SK-N-SH (cell line): ENCODE data around the gene DKC1. TPM values are rescaled to one million over a fixed set of nuclear protein-coding genes. Genes with fewer than 3 reads are reported as not detected.

Experiments
- CTCF ChIA-PET: fragments of 300-600, 350-600 bp; formaldehyde crosslinking; extraction: SDS; loops from one replicate; lab custom pipeline; 2021; lab: Yijun Ruan, JAX
- POLR2A ChIA-PET: fragments of 350-600 bp; sonication (Branson Sonifier 250); formaldehyde crosslinking; extraction: SDS; loops from one replicate; lab custom pipeline; 2020; ENCODE audit warnings: antibody characterized with exemption, inconsistent platforms; lab: Yijun Ruan, JAX
- DNase-seq: peaks from one replicate; pipeline ENCODE4 v3.0.0; 2012
- H2AFZ ChIP-seq: fragments of 200-600 bp; sonication (generic); 2 replicates; pipeline ENCODE4 v1.8.1; 2016; ENCODE audit warnings: antibody characterized with exemption, mild to moderate bottlenecking, low read depth
- H3F3A ChIP-seq: fragments of 200-600 bp; sonication (generic); replicated peaks from 2 replicates; pipeline ENCODE3; 2016; ENCODE audit warnings: antibody characterized with exemption, mild to moderate bottlenecking; ENCODE audit not compliant: insufficient read depth
- H3K27ac ChIP-seq, 2 experiments: fragments of 200-500 bp in 1 of 2; fragments of 200-600 bp in 1 of 2; sonication (Bioruptor generic) in 1 of 2; sonication (generic), shearing (Covaris generic) in 1 of 2; 2 replicates each; pipeline versions ENCODE4 v1.5.1 to v1.6.1; 2014 to 2016; ENCODE audit warnings: low read depth in 2 of 2, inconsistent platforms in 1 of 2, low read length in 1 of 2, mild to moderate bottlenecking in 1 of 2, mixed read lengths in 1 of 2
- H3K27me3 ChIP-seq: fragments of 200-600 bp; sonication (generic), shearing (Covaris generic); 2 replicates; pipeline ENCODE4 v1.6.1; 2016; ENCODE audit warnings: mixed run types; ENCODE audit not compliant: insufficient read depth
- H3K36me3 ChIP-seq, 2 experiments: fragments of 200-500 bp in 1 of 2; fragments of 200-600 bp in 1 of 2; sonication (Bioruptor generic) in 1 of 2; sonication (generic) in 1 of 2; replicated peaks in 1 of 2; 2 replicates each; pipeline versions ENCODE3 to v1.5.1; 2014 to 2016; ENCODE audit warnings: low read length in 1 of 2, mild to moderate bottlenecking in 1 of 2; ENCODE audit not compliant: insufficient read depth in 2 of 2, control insufficient read depth in 1 of 2
- H3K4me1 ChIP-seq, 2 experiments: fragments of 200-500 bp in 1 of 2; fragments of 200-600 bp in 1 of 2; sonication (Bioruptor generic) in 1 of 2; sonication (generic), shearing (Covaris generic) in 1 of 2; 2 replicates each; pipeline versions ENCODE4 v1.5.1 to v1.6.1; 2014 to 2016; ENCODE audit warnings: low read depth in 1 of 2, low read length in 1 of 2, mixed run types in 1 of 2; ENCODE audit not compliant: insufficient read depth in 2 of 2, control insufficient read depth in 1 of 2
- H3K4me2 ChIP-seq: fragments of 200-600 bp; sonication (generic), shearing (Covaris generic); 2 replicates; pipeline ENCODE4 v1.6.1; 2017; ENCODE audit warnings: mixed run types
- H3K4me3 ChIP-seq, 2 experiments: fragments of 200-500 bp in 1 of 2; fragments of 200-600 bp in 1 of 2; sonication (Bioruptor generic) in 1 of 2; sonication (generic), shearing (Covaris generic) in 1 of 2; 2 replicates each; pipeline versions ENCODE4 v1.5.1 to v1.8.1; 2014 to 2016; ENCODE audit warnings: low read depth in 2 of 2, inconsistent platforms in 1 of 2, low read length in 1 of 2, mild to moderate bottlenecking in 1 of 2, mixed read lengths in 1 of 2, moderate library complexity in 1 of 2
- H3K79me2 ChIP-seq: fragments of 200-600 bp; sonication (generic); 2 replicates; pipeline ENCODE4 v1.8.1; 2017; ENCODE audit warnings: mild to moderate bottlenecking; ENCODE audit not compliant: insufficient read depth
- H3K9ac ChIP-seq: fragments of 200-600 bp; sonication (generic); 2 replicates; pipeline ENCODE4 v1.6.1; 2017; ENCODE audit warnings: mixed run types
- H3K9me2 ChIP-seq: fragments of 200-600 bp; sonication (generic); 2 replicates; pipeline ENCODE4 v1.6.1; 2017; ENCODE audit warnings: mixed run types
- H3K9me3 ChIP-seq: fragments of 200-600 bp; sonication (generic); 2 replicates; pipeline ENCODE4 v1.6.1; 2017; ENCODE audit warnings: mixed run types, mild to moderate bottlenecking, moderate library complexity
- H4K20me1 ChIP-seq: fragments of 200-600 bp; sonication (generic); 2 replicates; pipeline ENCODE4 v1.6.1; 2017; ENCODE audit warnings: mild to moderate bottlenecking, mixed run types; ENCODE audit not compliant: insufficient read depth
- ELF1 ChIP-seq: IDR thresholded peaks from 2 replicates; pipeline ENCODE4 v1.4.0; 2012
- EP300 ChIP-seq, 2 experiments: IDR thresholded peaks; 2 replicates each; pipeline versions ENCODE4 v1.4.0 to v1.6.1; 2012; ENCODE audit warnings: borderline replicate concordance in 1 of 2, low read depth in 1 of 2, low read length in 1 of 2
- EZH2phosphoT487 ChIP-seq: fragments of 200-600 bp; sonication (generic); IDR thresholded peaks from 2 replicates; pipeline ENCODE4 v1.6.1; 2017; ENCODE audit warnings: low read depth, mixed run types, mild to moderate bottlenecking, antibody characterized with exemption, moderate library complexity, borderline replicate concordance
- FOXJ3 ChIP-seq: sonication (generic); formaldehyde crosslinking; IDR thresholded peaks from 2 replicates; pipeline ENCODE4 v1.5.1; 2020; ENCODE audit warnings: mild to moderate bottlenecking, missing genetic modification reagents
- GABPA ChIP-seq: IDR thresholded peaks from 2 replicates; pipeline ENCODE4 v1.4.0; 2012; ENCODE audit warnings: low read depth, mild to moderate bottlenecking
- NFIC ChIP-seq: IDR thresholded peaks from 2 replicates; pipeline ENCODE4 v1.4.0; 2012; ENCODE audit warnings: borderline replicate concordance
- NRF1 ChIP-seq: IDR thresholded peaks from 2 replicates; pipeline ENCODE4 v1.6.1; 2012; ENCODE audit warnings: low read depth, mild to moderate bottlenecking, low read length
- RAD21 ChIP-seq: IDR thresholded peaks from 2 replicates; pipeline ENCODE4 v1.6.1; 2012; ENCODE audit warnings: mild to moderate bottlenecking, low read length
- RCOR1 ChIP-seq: fragments of 150-350 bp; IDR thresholded peaks from 2 replicates; pipeline ENCODE4 v1.6.1; 2017; ENCODE audit warnings: antibody characterized with exemption, low read length
- RXRA ChIP-seq: IDR thresholded peaks from 2 replicates; pipeline ENCODE4 v1.4.0; 2012; ENCODE audit warnings: low read depth, mild to moderate bottlenecking, borderline replicate concordance
- SIN3A ChIP-seq: IDR thresholded peaks from 2 replicates; pipeline ENCODE4 v1.6.1; 2012; ENCODE audit warnings: low read depth, mild to moderate bottlenecking, low read length, moderate library complexity, borderline replicate concordance
- SMC3 ChIP-seq: IDR thresholded peaks from 2 replicates; pipeline ENCODE4 v1.6.1; 2012; ENCODE audit warnings: low read depth, low read length, improper control_type of control experiment
- TAF1 ChIP-seq: IDR thresholded peaks from 2 replicates; pipeline ENCODE4 v1.6.1; 2012; ENCODE audit warnings: low read depth, mild to moderate bottlenecking, low read length, moderate library complexity, borderline replicate concordance
- TCF12 ChIP-seq: IDR thresholded peaks from 2 replicates; pipeline ENCODE4 v1.4.0; 2012
- YY1 ChIP-seq: IDR thresholded peaks from 2 replicates; pipeline ENCODE4 v1.4.0; 2012; ENCODE audit warnings: low read depth, mild to moderate bottlenecking
- WGBS: methylation state at CpG from one replicate; pipeline ENCODE4 v1.1.6; 2017; ENCODE audit warnings: low lambda C conversion rate; 5-methylcytosine and 5-hydroxymethylcytosine counted together
- polyA plus RNA-seq, 3 experiments: library from polyadenylated mRNA; depleted of rRNA; stranded (reverse); fragments of >200 nt; gene quantifications; 2 replicates each; pipeline ENCODE4 v1.2.3, GENCODE V29; 2012
- TF ChIP-seq, protein P1 (sequence below): IDR thresholded peaks from 2 replicates; pipeline ENCODE4 v1.4.0; 2012; ENCODE audit warnings: low read depth, borderline replicate concordance
- TF ChIP-seq, protein P2 (sequence below): fragments of 150-350 bp; IDR thresholded peaks from 2 replicates; pipeline ENCODE4 v1.6.1; 2017; ENCODE audit warnings: antibody characterized with exemption, low read length, low read depth, borderline replicate concordance
- TF ChIP-seq, protein P3 (sequence below): IDR thresholded peaks from 2 replicates; pipeline ENCODE4 v1.6.1; 2012; ENCODE audit warnings: mild to moderate bottlenecking, low read depth, low read length, moderate library complexity
- TF ChIP-seq, protein P4 (sequence below): fragments of 150-350 bp; IDR thresholded peaks from 2 replicates; pipeline ENCODE4 v1.6.1; 2016; ENCODE audit warnings: mild to moderate bottlenecking, low read depth, low read length
- TF ChIP-seq, protein P5 (sequence below): IDR thresholded peaks from 2 replicates; pipeline ENCODE4 v1.4.0; 2012; ENCODE audit warnings: low read depth

Gene DKC1
- polyA plus RNA-seq, 1 of the 3 experiments (the other 2 are of a cell fraction) = 53.0 TPM

DNA sequence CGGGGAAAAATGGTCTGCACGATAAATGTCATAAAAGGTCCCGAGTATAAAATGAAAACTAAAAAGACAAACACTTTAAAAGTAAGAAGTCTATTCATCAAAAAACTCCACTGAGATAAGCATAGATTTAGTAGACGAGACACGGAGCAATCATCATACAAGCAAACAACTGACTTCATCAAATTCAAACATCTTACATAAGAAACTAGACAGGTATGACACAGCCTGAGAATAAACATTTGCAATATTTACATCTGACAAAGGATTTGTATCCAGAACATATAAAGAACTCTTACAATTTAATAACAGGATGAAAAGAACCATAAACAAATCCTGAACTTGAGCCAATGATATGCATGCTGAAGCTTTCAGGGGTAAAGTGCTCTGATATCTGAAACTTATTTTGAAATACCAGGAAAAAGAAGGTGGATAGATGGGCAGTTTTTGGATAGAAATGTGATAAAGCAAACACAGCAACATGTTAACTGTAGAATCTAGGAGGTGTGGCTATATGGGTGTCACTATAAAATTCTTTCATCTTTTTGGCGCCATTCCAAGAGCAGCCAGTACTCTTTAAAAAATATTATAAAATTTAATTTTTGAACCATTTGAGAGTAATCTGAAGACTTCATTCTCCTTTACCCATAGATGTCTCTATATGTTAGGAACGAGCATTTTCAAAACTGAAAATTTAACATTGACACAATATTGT, 30.6 kb downstream of the DKC1 start:
- H3K9me3 ChIP-seq = no peaks in the 10 kb centered on the region
- ChIA-PET POLR2A (no interaction called here), CTCF (no interaction called here)
- H2AFZ ChIP-seq = no peak overlapping the region
- H3K4me3 ChIP-seq = no peak overlapping the region
- no peaks in the 10 kb centered on the region for H3K36me3 ChIP-seq
- H3K9me2 ChIP-seq = no peaks in the 10 kb centered on the region
- H3K4me1 ChIP-seq = no peaks in the 10 kb centered on the region
- H3K27me3 ChIP-seq = no peaks in the 10 kb centered on the region
- H4K20me1 ChIP-seq = no peaks in the 10 kb centered on the region
- TF ChIP-seq GABPA (no peak), TCF12 (no peak), EZH2phosphoT487 (no peak), TAF1 (no peak), YY1 (no peak), ELF1 (no peak), RXRA (no peak), SMC3 (no peak), NFIC (no peak), RCOR1 (no peak), FOXJ3 (CRISPR knock-in tag) (no peak), RAD21 (no peak), SIN3A (no peak), NRF1 (no peak), EP300 (IDR thresholded peaks at IDR 0.05; ENCODE audit: borderline replicate concordance in 1 of 2, low read depth in 1 of 2, low read length in 1 of 2) (no peak)
- TF ChIP-seq, protein P1, sequence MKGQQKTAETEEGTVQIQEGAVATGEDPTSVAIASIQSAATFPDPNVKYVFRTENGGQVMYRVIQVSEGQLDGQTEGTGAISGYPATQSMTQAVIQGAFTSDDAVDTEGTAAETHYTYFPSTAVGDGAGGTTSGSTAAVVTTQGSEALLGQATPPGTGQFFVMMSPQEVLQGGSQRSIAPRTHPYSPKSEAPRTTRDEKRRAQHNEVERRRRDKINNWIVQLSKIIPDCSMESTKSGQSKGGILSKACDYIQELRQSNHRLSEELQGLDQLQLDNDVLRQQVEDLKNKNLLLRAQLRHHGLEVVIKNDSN = no peak
- TF ChIP-seq, protein P2, sequence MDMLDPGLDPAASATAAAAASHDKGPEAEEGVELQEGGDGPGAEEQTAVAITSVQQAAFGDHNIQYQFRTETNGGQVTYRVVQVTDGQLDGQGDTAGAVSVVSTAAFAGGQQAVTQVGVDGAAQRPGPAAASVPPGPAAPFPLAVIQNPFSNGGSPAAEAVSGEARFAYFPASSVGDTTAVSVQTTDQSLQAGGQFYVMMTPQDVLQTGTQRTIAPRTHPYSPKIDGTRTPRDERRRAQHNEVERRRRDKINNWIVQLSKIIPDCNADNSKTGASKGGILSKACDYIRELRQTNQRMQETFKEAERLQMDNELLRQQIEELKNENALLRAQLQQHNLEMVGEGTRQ = no peak
- TF ChIP-seq, protein P3, sequence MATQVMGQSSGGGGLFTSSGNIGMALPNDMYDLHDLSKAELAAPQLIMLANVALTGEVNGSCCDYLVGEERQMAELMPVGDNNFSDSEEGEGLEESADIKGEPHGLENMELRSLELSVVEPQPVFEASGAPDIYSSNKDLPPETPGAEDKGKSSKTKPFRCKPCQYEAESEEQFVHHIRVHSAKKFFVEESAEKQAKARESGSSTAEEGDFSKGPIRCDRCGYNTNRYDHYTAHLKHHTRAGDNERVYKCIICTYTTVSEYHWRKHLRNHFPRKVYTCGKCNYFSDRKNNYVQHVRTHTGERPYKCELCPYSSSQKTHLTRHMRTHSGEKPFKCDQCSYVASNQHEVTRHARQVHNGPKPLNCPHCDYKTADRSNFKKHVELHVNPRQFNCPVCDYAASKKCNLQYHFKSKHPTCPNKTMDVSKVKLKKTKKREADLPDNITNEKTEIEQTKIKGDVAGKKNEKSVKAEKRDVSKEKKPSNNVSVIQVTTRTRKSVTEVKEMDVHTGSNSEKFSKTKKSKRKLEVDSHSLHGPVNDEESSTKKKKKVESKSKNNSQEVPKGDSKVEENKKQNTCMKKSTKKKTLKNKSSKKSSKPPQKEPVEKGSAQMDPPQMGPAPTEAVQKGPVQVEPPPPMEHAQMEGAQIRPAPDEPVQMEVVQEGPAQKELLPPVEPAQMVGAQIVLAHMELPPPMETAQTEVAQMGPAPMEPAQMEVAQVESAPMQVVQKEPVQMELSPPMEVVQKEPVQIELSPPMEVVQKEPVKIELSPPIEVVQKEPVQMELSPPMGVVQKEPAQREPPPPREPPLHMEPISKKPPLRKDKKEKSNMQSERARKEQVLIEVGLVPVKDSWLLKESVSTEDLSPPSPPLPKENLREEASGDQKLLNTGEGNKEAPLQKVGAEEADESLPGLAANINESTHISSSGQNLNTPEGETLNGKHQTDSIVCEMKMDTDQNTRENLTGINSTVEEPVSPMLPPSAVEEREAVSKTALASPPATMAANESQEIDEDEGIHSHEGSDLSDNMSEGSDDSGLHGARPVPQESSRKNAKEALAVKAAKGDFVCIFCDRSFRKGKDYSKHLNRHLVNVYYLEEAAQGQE = no peak
- TF ChIP-seq, protein P4, sequence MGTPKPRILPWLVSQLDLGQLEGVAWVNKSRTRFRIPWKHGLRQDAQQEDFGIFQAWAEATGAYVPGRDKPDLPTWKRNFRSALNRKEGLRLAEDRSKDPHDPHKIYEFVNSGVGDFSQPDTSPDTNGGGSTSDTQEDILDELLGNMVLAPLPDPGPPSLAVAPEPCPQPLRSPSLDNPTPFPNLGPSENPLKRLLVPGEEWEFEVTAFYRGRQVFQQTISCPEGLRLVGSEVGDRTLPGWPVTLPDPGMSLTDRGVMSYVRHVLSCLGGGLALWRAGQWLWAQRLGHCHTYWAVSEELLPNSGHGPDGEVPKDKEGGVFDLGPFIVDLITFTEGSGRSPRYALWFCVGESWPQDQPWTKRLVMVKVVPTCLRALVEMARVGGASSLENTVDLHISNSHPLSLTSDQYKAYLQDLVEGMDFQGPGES = no peak
- TF ChIP-seq, protein P5, sequence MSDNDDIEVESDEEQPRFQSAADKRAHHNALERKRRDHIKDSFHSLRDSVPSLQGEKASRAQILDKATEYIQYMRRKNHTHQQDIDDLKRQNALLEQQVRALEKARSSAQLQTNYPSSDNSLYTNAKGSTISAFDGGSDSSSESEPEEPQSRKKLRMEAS = no peak
- no peak overlapping the region for H3K27ac ChIP-seq
- H3F3A ChIP-seq = no peaks in the 10 kb centered on the region
- DNase-seq = no peak
- no peaks in the 10 kb centered on the region for H3K79me2 ChIP-seq
- no peak overlapping the region for H3K9ac ChIP-seq
- no peak overlapping the region for H3K4me2 ChIP-seq
- 47% methylated on average over 7 of the region's 7 CpGs for WGBS
